ENCODE measurements around the gene UCP2.

The UCP2 gene

DNA sequence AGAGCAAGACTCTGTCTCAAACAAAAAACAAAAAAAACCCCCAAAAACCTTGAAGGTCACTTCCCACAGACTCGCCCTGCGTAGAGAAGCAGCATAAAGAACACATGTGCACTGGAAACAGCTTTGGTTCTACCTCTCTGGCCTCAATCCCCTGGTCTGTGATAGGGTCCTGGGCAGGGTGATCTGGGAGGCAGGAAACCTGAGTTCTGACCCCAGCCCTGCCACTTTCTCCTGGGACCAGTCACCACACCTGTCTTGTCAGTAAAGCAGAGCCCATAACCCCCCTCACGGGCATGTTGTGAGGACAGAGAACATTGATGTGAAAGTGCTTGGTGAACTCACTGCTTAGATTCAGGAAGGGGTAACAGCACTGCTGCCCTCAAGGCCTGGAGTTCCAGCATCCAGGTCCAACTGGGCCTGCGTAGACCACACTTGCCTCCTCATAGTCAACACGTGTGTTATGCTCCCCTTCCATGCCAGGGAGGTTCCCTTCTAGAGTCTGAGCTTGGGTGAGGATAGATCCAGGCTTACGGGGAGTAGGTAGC is 11.4 kb downstream of the UCP2 start:
- H3K4me1 ChIP-seq (ENCODE audit: control insufficient read depth, low read depth, low read length) = no peaks in the 10 kb centered on the region
- DNase-seq = no peak
- H2BK5ac ChIP-seq (ENCODE audit: low read length) = no peak overlapping the region
- WGBS (ENCODE audit: extremely low coverage, insufficient coverage, low lambda C conversion rate) = no CpG with 5 or more reads among the region's 6 CpGs
- no peak overlapping the region for H4K8ac ChIP-seq (ENCODE audit: low read depth, low read length)
- no peak overlapping the region for H2BK15ac ChIP-seq (replicated peaks; ENCODE audit: low read depth)
- no peak overlapping the region for H2AK5ac ChIP-seq (ENCODE audit: low read length)
- H3K4me3 ChIP-seq (ENCODE audit: low read length) = no peak overlapping the region
- H3K4ac ChIP-seq (ENCODE audit: low read depth, low read length) = no peak overlapping the region
- no peak overlapping the region for H3K9ac ChIP-seq (ENCODE audit: low read length)
- H3K36me3 ChIP-seq (ENCODE audit: control insufficient read depth, insufficient read depth, low read length) = peaks cover 8% of the 10 kb centered on the region
- no peak overlapping the region for H3K56ac ChIP-seq (ENCODE audit: low read length)
- H3K27ac ChIP-seq (ENCODE audit: low read depth, low read length) = no peak overlapping the region
- H3K79me1 ChIP-seq (ENCODE audit: low read length) = no peaks in the 10 kb centered on the region
- H2BK120ac ChIP-seq (ENCODE audit: low read depth, low read length) = no peak overlapping the region
- no peaks in the 10 kb centered on the region for H3K79me2 ChIP-seq (ENCODE audit: control insufficient read depth, insufficient read depth, low read length)
- no peak overlapping the region for H4K5ac ChIP-seq (ENCODE audit: low read length)
- H3K23ac ChIP-seq (ENCODE audit: low read length) = no peak overlapping the region
- H3K18ac ChIP-seq (ENCODE audit: low read length) = no peak overlapping the region
- no peaks in the 10 kb centered on the region for H3K27me3 ChIP-seq (ENCODE audit: insufficient read depth, low read length, poor library complexity)
- H3K4me2 ChIP-seq (ENCODE audit: low read length) = no peak overlapping the region

- Histone ChIP-seq H3K9ac (ENCODE audit: low read length) (no peak overlapping the region), H3K36me3 (ENCODE audit: control insufficient read depth, insufficient read depth, low read length) (peaks cover 5% of the 10 kb centered on the region), H2AK5ac (ENCODE audit: low read length) (no peak overlapping the region), H3K23ac (ENCODE audit: low read length) (no peak overlapping the region), H3K79me2 (ENCODE audit: control insufficient read depth, insufficient read depth, low read length) (no peaks in the 10 kb centered on the region), H4K5ac (ENCODE audit: low read length) (no peak overlapping the region), H3K4ac (ENCODE audit: low read depth, low read length) (no peak overlapping the region), H3K56ac (ENCODE audit: low read length) (no peak overlapping the region), H3K18ac (ENCODE audit: low read length) (no peak overlapping the region), H4K8ac (ENCODE audit: low read depth, low read length) (no peak overlapping the region), H3K27ac (ENCODE audit: low read depth, low read length) (no peak overlapping the region), H3K4me3 (ENCODE audit: low read length) (no peak overlapping the region), H3K79me1 (ENCODE audit: low read length) (no peaks in the 10 kb centered on the region), H3K27me3 (ENCODE audit: insufficient read depth, low read length, poor library complexity) (no peaks in the 10 kb centered on the region), H3K4me2 (ENCODE audit: low read length) (no peak overlapping the region), H2BK120ac (ENCODE audit: low read depth, low read length) (no peak overlapping the region), H2BK5ac (ENCODE audit: low read length) (no peak overlapping the region), H2BK15ac (replicated peaks; ENCODE audit: low read depth) (no peak overlapping the region), H3K4me1 (ENCODE audit: control insufficient read depth, low read depth, low read length) (no peaks in the 10 kb centered on the region)
- no CpG with 5 or more reads among the region's 13 CpGs for WGBS (ENCODE audit: extremely low coverage, insufficient coverage, low lambda C conversion rate)
- no peak for DNase-seq
These were observed 12.4 kb downstream of the UCP2 start for GRCh38 chr11:73969991-73970800.

DNA sequence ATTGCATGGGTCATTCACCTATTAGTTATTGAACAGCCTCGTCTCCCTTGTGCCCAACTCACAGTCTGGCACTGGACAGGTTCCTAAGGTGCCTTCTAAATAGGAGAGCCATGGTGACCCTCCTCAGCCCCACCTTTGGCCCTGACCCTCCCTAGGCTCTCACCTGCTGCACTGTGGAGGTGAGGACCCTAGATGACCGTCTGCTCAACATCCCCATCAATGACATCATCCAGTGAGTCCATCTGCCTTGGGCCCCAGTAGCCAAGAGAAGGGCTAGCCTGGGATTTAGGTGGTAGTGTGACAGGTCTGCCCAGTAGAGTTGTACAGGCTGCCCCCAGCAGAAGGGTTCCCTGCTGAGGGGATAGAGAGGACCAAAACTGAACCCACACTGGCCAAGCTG is 13.6 kb downstream of the UCP2 start:
- DNase-seq = no peak
- Histone ChIP-seq H3K9ac (ENCODE audit: low read length) (no peak overlapping the region), H3K23ac (ENCODE audit: low read length) (no peak overlapping the region), H3K36me3 (ENCODE audit: control insufficient read depth, insufficient read depth, low read length) (no peaks in the 10 kb centered on the region), H3K27ac (ENCODE audit: low read depth, low read length) (no peak overlapping the region), H3K4me1 (ENCODE audit: control insufficient read depth, low read depth, low read length) (no peaks in the 10 kb centered on the region), H2BK5ac (ENCODE audit: low read length) (no peak overlapping the region), H3K4me2 (ENCODE audit: low read length) (no peak overlapping the region), H2BK15ac (replicated peaks; ENCODE audit: low read depth) (no peak overlapping the region), H3K4ac (ENCODE audit: low read depth, low read length) (no peak overlapping the region), H3K79me2 (ENCODE audit: control insufficient read depth, insufficient read depth, low read length) (no peaks in the 10 kb centered on the region), H3K56ac (ENCODE audit: low read length) (no peak overlapping the region), H4K8ac (ENCODE audit: low read depth, low read length) (no peak overlapping the region), H2AK5ac (ENCODE audit: low read length) (no peak overlapping the region), H2BK120ac (ENCODE audit: low read depth, low read length) (no peak overlapping the region), H3K4me3 (ENCODE audit: low read length) (no peak overlapping the region), H3K27me3 (ENCODE audit: insufficient read depth, low read length, poor library complexity) (no peaks in the 10 kb centered on the region), H3K18ac (ENCODE audit: low read length) (no peak overlapping the region), H3K79me1 (ENCODE audit: low read length) (no peaks in the 10 kb centered on the region), H4K5ac (ENCODE audit: low read length) (no peak overlapping the region)
- WGBS (ENCODE audit: extremely low coverage, insufficient coverage, low lambda C conversion rate) = no CpG with 5 or more reads among the region's 2 CpGs

DNA sequence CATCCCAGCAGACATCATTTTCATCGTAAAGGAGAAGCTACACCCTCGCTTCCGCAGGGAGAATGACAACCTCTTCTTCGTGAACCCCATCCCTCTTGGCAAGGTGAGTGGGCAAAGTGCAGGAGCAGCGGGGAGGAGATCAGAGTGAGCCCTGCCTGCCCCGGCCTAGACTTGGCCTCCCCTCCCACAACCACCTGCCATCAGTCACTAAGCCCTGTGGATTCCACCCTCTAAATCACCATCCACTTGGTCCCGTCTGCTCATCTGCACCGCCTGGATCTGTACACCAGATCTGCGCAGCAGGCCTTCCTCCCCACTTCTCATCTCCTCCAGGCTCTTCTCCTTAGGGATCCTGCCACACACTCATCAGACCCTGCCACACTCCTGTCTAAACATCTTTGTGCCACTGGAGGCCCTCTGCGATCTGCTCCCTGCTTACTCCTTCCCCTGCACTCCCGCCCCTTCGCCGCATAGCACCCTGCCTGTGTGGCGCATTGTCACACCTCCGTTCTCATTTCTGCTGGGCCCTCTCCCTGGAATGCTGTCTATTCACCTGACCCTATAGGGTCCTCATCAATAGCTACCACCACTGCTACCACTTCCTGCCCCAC is 14.2 kb downstream of the UCP2 start:
- no peak for DNase-seq
- Histone ChIP-seq H2BK15ac (replicated peaks; ENCODE audit: low read depth) (no peak overlapping the region), H2BK120ac (ENCODE audit: low read depth, low read length) (no peak overlapping the region), H3K9ac (ENCODE audit: low read length) (no peak overlapping the region), H3K18ac (ENCODE audit: low read length) (no peak overlapping the region), H3K4ac (ENCODE audit: low read depth, low read length) (no peak overlapping the region), H2AK5ac (ENCODE audit: low read length) (no peak overlapping the region), H2BK5ac (ENCODE audit: low read length) (no peak overlapping the region), H3K27me3 (ENCODE audit: insufficient read depth, low read length, poor library complexity) (no peaks in the 10 kb centered on the region), H3K4me2 (ENCODE audit: low read length) (no peak overlapping the region), H3K4me1 (ENCODE audit: control insufficient read depth, low read depth, low read length) (no peaks in the 10 kb centered on the region), H3K79me1 (ENCODE audit: low read length) (no peaks in the 10 kb centered on the region), H3K36me3 (ENCODE audit: control insufficient read depth, insufficient read depth, low read length) (no peaks in the 10 kb centered on the region), H3K56ac (ENCODE audit: low read length) (no peak overlapping the region), H3K23ac (ENCODE audit: low read length) (no peak overlapping the region), H3K4me3 (ENCODE audit: low read length) (no peak overlapping the region), H4K8ac (ENCODE audit: low read depth, low read length) (no peak overlapping the region), H3K79me2 (ENCODE audit: control insufficient read depth, insufficient read depth, low read length) (no peaks in the 10 kb centered on the region), H4K5ac (ENCODE audit: low read length) (no peak overlapping the region), H3K27ac (ENCODE audit: low read depth, low read length) (no peak overlapping the region)
- WGBS (ENCODE audit: extremely low coverage, insufficient coverage, low lambda C conversion rate) = no CpG with 5 or more reads among the region's 15 CpGs

- Histone ChIP-seq H3K36me3 (ENCODE audit: control insufficient read depth, insufficient read depth, low read length) (no peaks in the 10 kb centered on the region), H3K18ac (ENCODE audit: low read length) (no peak overlapping the region), H3K79me2 (ENCODE audit: control insufficient read depth, insufficient read depth, low read length) (no peaks in the 10 kb centered on the region), H3K4me3 (ENCODE audit: low read length) (no peak overlapping the region), H4K5ac (ENCODE audit: low read length) (no peak overlapping the region), H3K56ac (ENCODE audit: low read length) (no peak overlapping the region), H4K8ac (ENCODE audit: low read depth, low read length) (no peak overlapping the region), H3K4ac (ENCODE audit: low read depth, low read length) (no peak overlapping the region), H3K9ac (ENCODE audit: low read length) (no peak overlapping the region), H3K79me1 (ENCODE audit: low read length) (no peaks in the 10 kb centered on the region), H3K4me1 (ENCODE audit: control insufficient read depth, low read depth, low read length) (no peaks in the 10 kb centered on the region), H2AK5ac (ENCODE audit: low read length) (no peak overlapping the region), H2BK5ac (ENCODE audit: low read length) (no peak overlapping the region), H2BK15ac (replicated peaks; ENCODE audit: low read depth) (no peak overlapping the region), H2BK120ac (ENCODE audit: low read depth, low read length) (no peak overlapping the region), H3K27ac (ENCODE audit: low read depth, low read length) (no peak overlapping the region), H3K27me3 (ENCODE audit: insufficient read depth, low read length, poor library complexity) (no peaks in the 10 kb centered on the region), H3K23ac (ENCODE audit: low read length) (no peak overlapping the region), H3K4me2 (ENCODE audit: low read length) (no peak overlapping the region)
- WGBS (ENCODE audit: extremely low coverage, insufficient coverage, low lambda C conversion rate) = no CpG with 5 or more reads among the region's 2 CpGs
- DNase-seq = no peak
These were observed 16.9 kb downstream of the UCP2 start for GRCh38 chr11:73965764-73966121.
